BLaER1 (cell line): ENCODE measurements around the gene DPP8.
A peak's percentile ranks its signal among the peaks of the same experiment; 100 is the strongest.
"Not testable (repeated sequence)": the region's sequence is repeated elsewhere in the genome, so short reads cannot be mapped to it uniquely, and the experiment has no call there.

Experiments used
- H3K27ac ChIP-seq: shearing (Covaris generic); formaldehyde crosslinking; 2 replicates; pipeline ENCODE4 v1.8.1; 2022
- H3K27me3 ChIP-seq: shearing (Covaris generic); formaldehyde crosslinking; 2 replicates; pipeline ENCODE4 v1.8.1; 2022
- H3K36me3 ChIP-seq: shearing (Covaris generic); formaldehyde crosslinking; 2 replicates; pipeline ENCODE4 v1.8.1; 2022
- H3K4me1 ChIP-seq: shearing (Covaris generic); formaldehyde crosslinking; 2 replicates; pipeline ENCODE4 v1.8.1; 2022
- H3K4me2 ChIP-seq: shearing (Covaris generic); formaldehyde crosslinking; 2 replicates; pipeline ENCODE4 v1.8.1; 2022
- H3K4me3 ChIP-seq: shearing (Covaris generic); formaldehyde crosslinking; 2 replicates; pipeline ENCODE4 v1.8.1; 2022
- H3K9ac ChIP-seq: shearing (Covaris generic); formaldehyde crosslinking; 2 replicates; pipeline ENCODE4 v1.8.1; 2022
- H3K9me3 ChIP-seq: shearing (Covaris generic); formaldehyde crosslinking; 2 replicates; pipeline ENCODE4 v1.8.1; 2022
- H4K20me1 ChIP-seq: shearing (Covaris generic); formaldehyde crosslinking; 2 replicates; pipeline ENCODE4 v1.8.1; 2022
- Cebpa-rat ChIP-seq: shearing (Covaris generic); IDR thresholded peaks from 2 replicates; pipeline ENCODE4 v1.8.1; 2022

The DPP8 gene

DNA sequence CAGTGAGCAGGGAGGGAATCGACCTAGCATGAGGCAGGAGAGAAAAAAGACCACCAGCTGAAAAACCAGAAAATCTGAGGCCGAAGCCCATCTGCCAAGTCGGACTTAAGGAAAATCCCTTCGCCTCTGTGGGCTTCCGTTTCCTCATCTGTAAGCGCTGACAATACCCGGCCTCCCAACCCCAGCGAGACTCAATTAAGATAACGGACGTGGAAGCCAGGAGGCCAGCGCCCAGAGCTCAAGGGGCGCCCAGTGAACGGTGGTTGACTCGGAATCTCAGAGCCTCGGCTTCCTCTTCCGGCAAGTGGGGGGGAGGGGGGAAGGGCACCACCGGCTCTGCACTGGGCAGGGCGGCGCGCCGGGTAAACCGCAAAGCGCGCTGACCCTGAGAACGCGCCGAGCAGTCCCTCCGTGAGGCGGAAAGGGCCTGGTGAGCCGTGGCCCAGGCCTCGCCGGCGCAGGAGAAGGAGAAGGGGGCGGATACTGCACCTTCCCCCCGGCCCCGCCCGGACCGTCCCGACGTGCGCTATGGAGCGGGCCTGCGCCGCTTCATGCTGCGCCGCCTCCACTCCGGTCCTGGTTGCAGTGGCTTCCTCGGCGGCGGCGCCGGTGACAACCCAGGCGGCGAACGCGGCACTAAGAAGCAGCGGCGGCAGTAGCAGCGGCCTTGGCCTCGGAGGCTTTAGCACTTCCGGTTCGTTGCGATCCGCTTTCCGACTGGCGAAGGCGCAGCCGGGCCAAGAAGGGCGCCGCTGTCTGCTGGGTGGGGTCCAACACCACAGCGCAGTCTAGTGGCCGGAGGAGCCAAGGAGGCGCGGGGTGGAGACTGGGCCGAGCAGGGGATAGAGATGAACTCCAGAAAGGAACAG lies at the start of gene DPP8:
TSS of gene DPP8 (minus strand) at position 693 of the 869 bp plus-strand sequence. CDS start 5,136 bp downstream, outside the sequence.
- peak within 1 kb of the TSS; percentile 89 for H3K4me3 ChIP-seq

DNA sequence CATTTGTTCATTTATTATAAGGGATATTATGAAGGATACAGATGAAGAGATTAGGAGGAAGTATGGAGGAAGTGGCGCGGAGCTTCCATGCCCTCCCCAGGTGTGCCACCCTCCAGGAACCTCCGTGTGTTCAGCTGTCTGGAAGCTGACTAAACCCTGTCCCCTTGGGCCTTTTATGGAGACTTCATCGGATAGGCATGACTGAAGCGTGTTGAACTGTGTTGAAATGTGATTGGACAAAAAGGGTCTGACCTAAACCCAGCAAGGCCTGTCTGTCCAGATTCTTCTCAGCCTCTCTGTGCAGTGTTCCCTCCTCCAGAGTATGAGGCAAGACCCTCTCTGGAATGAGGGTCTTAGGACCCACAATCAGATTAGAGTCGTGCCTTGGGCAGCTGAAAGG lies 44.4 kb upstream of the DPP8 start:
- Histone ChIP-seq H3K4me2 (no peak overlapping the region), H3K27me3 (no peaks in the 10 kb centered on the region), H4K20me1 (peaks cover 10% of the 10 kb centered on the region; the same call in 1 of the 2 replicates), H3K9me3 (peaks cover 40% of the 10 kb centered on the region), H3K27ac (no peak overlapping the region), H3K4me1 (peaks cover 5% of the 10 kb centered on the region; the same call in 1 of the 2 replicates), H3K9ac (no peak overlapping the region), H3K4me3 (no peak overlapping the region), H3K36me3 (peaks cover 98% of the 10 kb centered on the region)
- no peak for TF ChIP-seq Cebpa-rat

More for the DNA sequence above, at the start of gene DPP8:
- no peaks in the 10 kb centered on the region for H3K9me3 ChIP-seq
- H4K20me1 ChIP-seq = peaks cover 50% of the 10 kb centered on the region
- peak within 1 kb of the TSS; percentile 79 for H3K4me2 ChIP-seq
- peak within 1 kb of the TSS; percentile 96 for H3K9ac ChIP-seq
- H3K36me3 ChIP-seq = peaks cover 35% of the 10 kb centered on the region
- peak within 1 kb of the TSS; percentile 96 for H3K27ac ChIP-seq
- H3K4me1 ChIP-seq = peaks cover 20% of the 10 kb centered on the region
- TF ChIP-seq Cebpa-rat = no peak
- no peaks in the 10 kb centered on the region for H3K27me3 ChIP-seq

DNA sequence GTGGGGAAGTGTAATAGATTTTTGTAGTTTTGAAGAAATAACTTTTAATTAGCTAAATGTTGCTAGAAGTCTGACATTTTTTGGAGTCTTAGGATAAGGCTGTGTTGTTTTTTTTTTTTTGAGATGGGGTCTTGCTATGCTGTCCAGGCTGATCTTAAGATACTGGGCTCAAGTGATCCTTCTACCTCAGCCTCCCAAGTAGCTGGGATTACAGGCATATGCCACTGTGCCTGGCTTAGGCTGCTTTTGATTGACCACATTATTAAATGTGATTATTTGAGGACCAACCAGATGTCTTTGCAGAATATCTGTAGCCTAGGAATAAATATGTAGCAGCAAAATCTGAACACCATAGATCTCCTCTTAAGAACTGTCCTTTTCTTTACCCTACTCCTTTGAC lies 42.5 kb upstream of the DPP8 start:
- H3K36me3 ChIP-seq = peaks cover 98% of the 10 kb centered on the region
- no peak overlapping the region for H3K27ac ChIP-seq
- TF ChIP-seq Cebpa-rat = no peak
- no peaks in the 10 kb centered on the region for H3K27me3 ChIP-seq
- H3K4me3 ChIP-seq = no peak overlapping the region
- H3K4me1 ChIP-seq = peaks cover 5% of the 10 kb centered on the region; the same call in 1 of the 2 replicates
- H3K9me3 ChIP-seq = peaks cover 20% of the 10 kb centered on the region
- H4K20me1 ChIP-seq = peaks cover 28% of the 10 kb centered on the region
- no peak overlapping the region for H3K9ac ChIP-seq
- H3K4me2 ChIP-seq = no peak overlapping the region

DNA sequence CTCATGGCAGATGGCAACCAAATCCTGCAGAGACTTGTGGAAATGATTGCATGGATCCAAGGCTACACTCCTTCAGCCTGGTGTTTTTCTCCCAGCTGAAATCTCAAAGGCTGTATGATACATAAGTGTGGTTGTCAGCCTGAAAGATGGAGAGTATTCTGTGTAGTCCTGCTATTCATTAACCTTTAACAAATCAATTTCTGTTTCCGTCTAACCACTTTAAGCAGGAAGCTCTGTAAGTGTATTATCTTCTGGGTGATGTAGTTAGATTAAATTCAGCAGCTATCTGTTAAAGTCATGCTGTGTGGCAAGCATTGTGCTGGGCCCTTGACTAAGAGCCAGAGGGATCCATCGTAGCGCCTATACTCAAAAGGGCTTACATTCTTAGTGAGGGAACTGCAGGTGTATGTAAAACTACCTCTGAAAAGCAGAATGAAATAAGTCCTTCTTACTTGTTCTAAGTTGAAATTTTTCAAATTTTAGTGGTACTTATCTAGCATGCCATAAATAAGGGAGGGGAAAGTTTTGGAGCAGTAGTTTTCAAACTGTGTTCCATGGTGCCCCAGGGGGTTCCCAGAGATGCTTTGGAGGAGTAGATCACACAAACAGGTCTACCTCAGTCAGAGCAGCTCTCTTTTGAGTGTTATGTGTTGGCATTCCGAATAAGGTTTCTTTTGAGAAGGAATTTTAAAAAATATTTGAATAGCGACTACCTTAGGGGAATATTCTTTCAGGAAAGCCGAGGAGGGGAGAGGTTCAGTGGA lies 41.7 kb upstream of the DPP8 start:
- H4K20me1 ChIP-seq = peaks cover 36% of the 10 kb centered on the region
- peaks cover 98% of the 10 kb centered on the region for H3K36me3 ChIP-seq
- no peak overlapping the region for H3K4me3 ChIP-seq
- H3K27ac ChIP-seq = no peak overlapping the region
- H3K9ac ChIP-seq = no peak overlapping the region
- peaks cover 5% of the 10 kb centered on the region; the same call in 1 of the 2 replicates for H3K4me1 ChIP-seq
- H3K27me3 ChIP-seq = no peaks in the 10 kb centered on the region
- H3K9me3 ChIP-seq = peaks cover 12% of the 10 kb centered on the region; the same call in 1 of the 2 replicates
- no peak overlapping the region for H3K4me2 ChIP-seq
- no peak for TF ChIP-seq Cebpa-rat

DNA sequence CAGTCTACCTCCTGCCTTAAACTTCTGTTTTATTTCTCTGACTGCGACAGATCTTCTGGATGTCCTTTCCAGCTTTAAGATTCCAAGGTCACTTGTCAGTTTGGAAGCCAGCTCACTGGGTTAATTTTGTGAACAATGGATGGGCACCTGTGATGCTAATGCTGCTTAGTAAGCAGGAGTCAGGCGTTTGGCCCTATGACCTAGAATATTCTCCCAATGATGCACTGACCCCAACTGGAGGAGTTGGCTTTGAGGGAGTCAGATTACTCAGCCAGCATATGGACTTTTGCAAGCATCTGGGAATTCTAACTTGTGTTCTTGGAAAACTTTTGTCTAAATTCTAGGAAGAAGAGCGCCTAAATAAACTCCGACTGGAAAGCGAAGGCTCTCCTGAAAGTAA lies 40.8 kb upstream of the DPP8 start:
- H3K4me3 ChIP-seq = no peak overlapping the region
- no peak for TF ChIP-seq Cebpa-rat
- H3K9me3 ChIP-seq = peaks cover 4% of the 10 kb centered on the region; the same call in 1 of the 2 replicates
- H3K27me3 ChIP-seq = no peaks in the 10 kb centered on the region
- H3K9ac ChIP-seq = no peak overlapping the region
- no peak overlapping the region for H3K27ac ChIP-seq
- H3K4me1 ChIP-seq = peaks cover 5% of the 10 kb centered on the region; the same call in 1 of the 2 replicates
- peaks cover 98% of the 10 kb centered on the region for H3K36me3 ChIP-seq
- H4K20me1 ChIP-seq = peaks cover 44% of the 10 kb centered on the region
- no peak overlapping the region for H3K4me2 ChIP-seq

DNA sequence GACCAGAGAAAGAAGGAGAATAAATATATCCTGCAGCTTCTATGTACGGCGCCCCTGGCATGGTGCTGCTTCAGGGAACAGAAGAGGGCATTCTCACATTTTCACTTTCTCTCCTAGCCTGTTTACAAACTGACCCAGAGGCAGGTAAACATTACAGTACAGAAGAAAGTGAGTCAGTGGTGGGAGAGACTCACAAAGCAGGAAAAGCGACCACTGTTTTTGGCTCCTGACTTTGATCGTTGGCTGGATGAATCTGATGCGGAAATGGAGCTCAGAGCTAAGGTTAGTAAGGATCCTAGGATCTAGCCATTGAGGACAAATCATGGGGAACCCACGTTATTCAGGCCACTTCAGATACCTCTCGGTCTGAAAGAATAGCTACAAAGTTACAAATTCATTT lies 39.1 kb upstream of the DPP8 start:
- Histone ChIP-seq H3K27me3 (no peaks in the 10 kb centered on the region), H3K4me3 (no peak overlapping the region), H3K4me2 (no peak overlapping the region), H3K4me1 (peaks cover 5% of the 10 kb centered on the region; the same call in 1 of the 2 replicates), H3K27ac (no peak overlapping the region), H3K9ac (no peak overlapping the region), H4K20me1 (peaks cover 56% of the 10 kb centered on the region), H3K36me3 (peaks cover 94% of the 10 kb centered on the region), H3K9me3 (no peaks in the 10 kb centered on the region)
- no peak for TF ChIP-seq Cebpa-rat

DNA sequence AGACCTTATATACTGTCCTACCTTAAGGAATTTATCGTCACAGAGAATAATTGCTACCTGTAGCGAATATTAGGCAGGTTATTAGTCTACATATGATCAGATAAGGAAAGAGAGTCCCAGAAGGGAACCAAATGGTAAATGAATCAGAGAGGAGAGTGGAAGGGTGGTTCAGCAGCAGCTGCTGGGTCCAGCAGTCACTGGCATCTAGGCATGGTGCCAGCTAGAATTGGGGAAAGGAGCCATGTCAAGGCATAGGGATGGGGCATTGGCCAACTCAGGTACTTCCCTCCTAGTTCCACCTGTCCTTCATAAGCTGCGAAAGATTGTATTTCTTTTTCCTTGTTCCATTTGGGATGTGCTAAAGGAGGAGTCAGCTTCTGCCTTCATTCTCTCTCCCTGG lies 36.2 kb upstream of the DPP8 start:
- Histone ChIP-seq H3K27ac (no peak overlapping the region), H3K9me3 (no peaks in the 10 kb centered on the region), H3K27me3 (no peaks in the 10 kb centered on the region), H3K36me3 (peaks cover 79% of the 10 kb centered on the region), H3K9ac (no peak overlapping the region), H3K4me3 (no peak overlapping the region), H3K4me1 (peaks cover 16% of the 10 kb centered on the region), H3K4me2 (no peak overlapping the region), H4K20me1 (peaks cover 84% of the 10 kb centered on the region)
- no peak for TF ChIP-seq Cebpa-rat

DNA sequence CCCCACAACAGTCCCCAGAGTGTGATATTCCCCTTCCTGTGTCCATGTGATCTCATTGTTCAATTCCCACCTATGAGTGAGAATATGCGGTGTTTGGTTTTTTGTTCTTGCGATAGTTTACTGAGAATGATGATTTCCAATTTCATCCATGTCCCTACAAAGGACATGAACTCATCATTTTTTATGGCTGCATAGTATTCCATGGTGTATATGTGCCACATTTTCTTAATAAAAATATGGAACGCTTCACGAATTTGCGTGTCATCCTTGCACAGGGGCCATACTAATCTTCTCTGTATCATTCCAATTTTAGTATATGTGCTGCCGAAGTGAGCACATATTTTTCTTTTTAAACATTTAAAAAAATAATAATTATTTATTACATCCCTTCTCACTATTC lies 35.4 kb upstream of the DPP8 start:
- Histone ChIP-seq H4K20me1 (peaks cover 84% of the 10 kb centered on the region), H3K36me3 (peaks cover 74% of the 10 kb centered on the region), H3K4me1 (peaks cover 16% of the 10 kb centered on the region)
- H3K4me3 ChIP-seq, H3K9ac ChIP-seq, H3K27me3 ChIP-seq, H3K27ac ChIP-seq, H3K4me2 ChIP-seq, H3K9me3 ChIP-seq: not testable (repeated sequence)

DNA sequence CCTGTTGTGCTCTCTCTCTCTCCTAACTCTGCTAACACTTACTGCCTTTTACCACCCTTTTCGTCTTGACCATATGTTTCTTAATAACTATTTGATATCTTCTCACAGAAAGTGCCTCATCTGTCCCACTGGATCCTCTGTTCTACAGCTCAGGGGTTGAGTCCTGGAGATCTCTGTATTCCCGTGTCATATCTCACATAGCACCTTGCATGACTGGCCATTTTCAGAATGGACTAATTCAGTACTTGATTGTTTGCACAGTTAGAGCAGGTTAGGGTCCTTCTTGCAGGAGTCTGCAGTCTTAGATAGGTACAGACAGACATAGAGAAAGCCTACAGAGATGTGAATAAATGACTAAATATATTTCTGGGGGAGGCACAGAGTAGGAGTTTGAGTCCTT lies 33.7 kb upstream of the DPP8 start:
- no peak for TF ChIP-seq Cebpa-rat
- Histone ChIP-seq H3K4me1 (peaks cover 16% of the 10 kb centered on the region), H3K27me3 (no peaks in the 10 kb centered on the region), H3K9ac (no peak overlapping the region), H3K36me3 (peaks cover 62% of the 10 kb centered on the region), H3K4me2 (no peak overlapping the region), H4K20me1 (peaks cover 95% of the 10 kb centered on the region), H3K27ac (no peak overlapping the region), H3K9me3 (no peaks in the 10 kb centered on the region), H3K4me3 (no peak overlapping the region)

DNA sequence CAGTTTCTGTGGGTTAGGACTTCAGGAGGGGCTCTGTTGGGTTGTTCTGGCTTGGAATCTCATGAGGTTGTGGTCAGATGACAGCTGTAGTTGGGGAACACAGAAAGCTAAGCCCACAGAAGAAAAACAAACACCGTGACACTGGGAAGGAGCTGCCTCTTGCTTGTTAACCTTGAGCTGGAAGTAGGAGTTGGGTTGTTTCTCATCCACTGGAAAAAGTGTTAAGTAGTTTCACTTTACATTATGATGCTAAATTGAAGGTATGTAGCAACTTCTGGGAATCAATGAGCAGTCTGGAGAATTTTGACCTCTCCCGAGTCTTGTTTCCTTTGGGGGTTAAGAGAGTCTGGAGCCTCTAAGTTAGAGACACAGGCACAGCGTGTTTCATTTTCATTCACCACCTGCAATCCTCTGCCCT lies 33.2 kb upstream of the DPP8 start:
- H3K4me3 ChIP-seq = no peak overlapping the region
- H3K27ac ChIP-seq = no peak overlapping the region
- peak overlapping the region; percentile 29 for H3K4me2 ChIP-seq
- no peak overlapping the region for H3K9ac ChIP-seq
- peaks cover 59% of the 10 kb centered on the region for H3K36me3 ChIP-seq
- peaks cover 16% of the 10 kb centered on the region for H3K4me1 ChIP-seq
- no peak for TF ChIP-seq Cebpa-rat
- H3K9me3 ChIP-seq = no peaks in the 10 kb centered on the region
- peaks cover 95% of the 10 kb centered on the region for H4K20me1 ChIP-seq
- H3K27me3 ChIP-seq = no peaks in the 10 kb centered on the region

DNA sequence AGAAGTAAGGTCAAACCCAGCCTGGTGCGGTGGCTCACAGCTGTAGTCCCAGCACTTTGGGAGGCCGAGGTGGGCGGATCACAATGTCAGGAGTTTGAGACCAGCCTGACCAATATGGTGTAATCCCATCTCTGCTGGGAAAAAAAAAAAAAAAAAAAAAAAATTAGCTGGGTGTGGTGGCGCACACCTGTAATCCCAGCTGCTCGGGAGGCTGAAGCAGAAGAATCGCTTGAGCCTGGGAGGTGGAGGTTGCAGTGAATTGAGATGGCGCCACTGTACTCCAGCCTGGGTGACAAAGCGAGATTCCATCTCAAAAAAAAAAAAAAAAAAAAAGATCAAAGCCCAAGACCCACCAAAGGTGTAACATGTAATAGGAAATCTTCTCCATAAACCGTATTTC lies 31.8 kb upstream of the DPP8 start:
- Histone ChIP-seq H3K4me1 (peaks cover 16% of the 10 kb centered on the region), H3K36me3 (peaks cover 47% of the 10 kb centered on the region), H4K20me1 (peaks cover 95% of the 10 kb centered on the region)
- not testable (repeated sequence) for H3K4me2 ChIP-seq, H3K27me3 ChIP-seq, H3K9ac ChIP-seq, H3K27ac ChIP-seq, H3K4me3 ChIP-seq, H3K9me3 ChIP-seq
